HepG2 (cell line): ENCODE results near the gene PPP2R2B.

Experiments used
- FOXC1 ChIP-seq: sonication (generic); formaldehyde crosslinking; IDR thresholded peaks from 2 replicates; pipeline ENCODE4 v1.8.0; 2022; ENCODE audit warnings: mild to moderate bottlenecking, missing genetic modification reagents, borderline replicate concordance
- MAFK ChIP-seq, 2 experiments: IDR thresholded peaks in 1 of 2; conservative IDR thresholded peaks in 1 of 2; 2 replicates each; pipeline ENCODE4 v1.6.1; 2011; ENCODE audit warnings: improper control_type of control experiment in 2 of 2, low read length in 2 of 2
- NR2C2 ChIP-seq: sonication (generic); formaldehyde crosslinking; IDR thresholded peaks from 2 replicates; pipeline ENCODE4 v1.4.0; 2020; ENCODE audit warnings: missing genetic modification reagents, mild to moderate bottlenecking, moderate library complexity, borderline replicate concordance
- POLR2A ChIP-seq, 2 experiments: IDR thresholded peaks; 2 replicates each; pipeline ENCODE4 v1.6.1; 2011; ENCODE audit warnings: low read depth in 2 of 2, low read length in 2 of 2, mild to moderate bottlenecking in 1 of 2, moderate library complexity in 1 of 2; ENCODE audit not compliant: insufficient read depth in 1 of 2
- SRY ChIP-seq: sonication (generic); formaldehyde crosslinking; IDR thresholded peaks from 2 replicates; pipeline ENCODE4 v1.8.0; 2022; ENCODE audit warnings: mild to moderate bottlenecking, missing genetic modification reagents
- UBTF ChIP-seq: sonication (generic); formaldehyde crosslinking; IDR thresholded peaks from 2 replicates; pipeline ENCODE4 v1.4.0; 2020; ENCODE audit warnings: mild to moderate bottlenecking, missing genetic modification reagents
- ZBTB3 ChIP-seq: sonication (generic); formaldehyde crosslinking; IDR thresholded peaks from 2 replicates; pipeline ENCODE4 v1.4.0; 2020; ENCODE audit warnings: low read depth, mild to moderate bottlenecking, moderate library complexity, missing genetic modification reagents, borderline replicate concordance
- ZFAT ChIP-seq: sonication (generic); formaldehyde crosslinking; conservative IDR thresholded peaks from 2 replicates; pipeline ENCODE4 v1.8.1; 2023; ENCODE audit warnings: missing genetic modification reagents, inconsistent platforms
- ZFP91 ChIP-seq: sonication (generic); formaldehyde crosslinking; IDR thresholded peaks from 2 replicates; pipeline ENCODE4 v1.9.0; 2022; ENCODE audit warnings: missing genetic modification reagents, mild to moderate bottlenecking, borderline replicate concordance

DNA sequence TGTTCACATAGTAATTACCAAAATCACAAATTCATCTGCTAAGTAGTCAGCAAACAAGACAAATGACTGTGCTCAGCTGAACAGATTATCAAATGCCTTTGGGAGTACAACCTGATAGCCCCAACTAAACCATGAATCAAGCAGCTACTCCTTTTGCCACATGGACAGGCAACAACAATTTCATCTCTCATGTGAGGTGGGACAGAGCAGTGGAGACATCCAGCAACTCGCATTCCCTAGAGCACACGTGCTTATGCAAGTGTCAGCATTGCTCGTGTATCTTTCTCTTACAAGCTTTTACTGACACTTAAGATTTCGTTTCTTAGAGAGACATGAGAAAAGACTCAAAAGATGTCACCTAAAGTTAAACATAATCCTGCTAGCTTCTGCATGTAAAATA lies 42.7 kb upstream of the PPP2R2B start:
- TF ChIP-seq ZFP91 (CRISPR knock-in tag) (no peak), ZFAT (no peak), ZBTB3 (CRISPR knock-in tag) (no peak), FOXC1 (no peak), MAFK (conservative IDR thresholded peaks at IDR 0.05 in 1 of 2, IDR thresholded peaks at IDR 0.05 in 1 of 2; ENCODE audit: low read length in 2 of 2) (no peak), NR2C2 (CRISPR knock-in tag) (no peak), POLR2A (IDR thresholded peaks at IDR 0.05; ENCODE audit: insufficient read depth in 1 of 2, low read depth in 2 of 2, low read length in 2 of 2) (no peak), SRY (CRISPR knock-in tag) (no peak), UBTF (no peak)
